ENCODE data around the gene PODN. TPM values are rescaled to one million over a fixed set of nuclear protein-coding genes. Genes with fewer than 3 reads are reported as not detected.
A peak's percentile ranks its signal among the peaks of the same experiment; 100 is the strongest.

PODN gene
- total RNA-seq (2014; rRNA removed; shearing (Covaris generic)) = not detected in 2 replicates
- polyA plus RNA-seq (2015; cell fraction: cytosol; rRNA removed) = not detected in 2 replicates
- polyA plus RNA-seq (2015; cell fraction: nucleus; rRNA removed) = 0.05 TPM in 1 of 2 replicates, not detected in the other

GRCh38 chr1:53061859-53062707, at the start of gene PODN:
TSS of gene PODN (plus strand) at chr1:53062213. CDS start at chr1:53069856, 7,643 bp downstream.
- DNase-seq (ENCODE audit: low read depth) = no peak

- peak; percentile 78 for DNase-seq (ENCODE audit: low read depth)
Measured at GRCh38 chr1:53014791-53015507, 47.1 kb upstream of the PODN start.

- DNase-seq (ENCODE audit: low read depth) = no peak
Measured at GRCh38 chr1:53015508-53015860, 46.5 kb upstream of the PODN start.

- no peak for DNase-seq (ENCODE audit: low read depth)
Measured at GRCh38 chr1:53016705-53017104, 45.3 kb upstream of the PODN start.

GRCh38 chr1:53020588-53020987, 41.4 kb upstream of the PODN start:
- DNase-seq (ENCODE audit: low read depth) = no peak

- no peak for DNase-seq (ENCODE audit: low read depth)
Measured at GRCh38 chr1:53022179-53022578, 39.8 kb upstream of the PODN start.

GRCh38 chr1:53023546-53023945, 38.5 kb upstream of the PODN start:
- DNase-seq (ENCODE audit: low read depth) = no peak

GRCh38 chr1:53024117-53024516, 37.9 kb upstream of the PODN start:
- no peak for DNase-seq (ENCODE audit: low read depth)

- peak; percentile 47 for DNase-seq (ENCODE audit: low read depth)
Measured at GRCh38 chr1:53025034-53025768, 36.8 kb upstream of the PODN start.

GRCh38 chr1:53025769-53026112, 36.3 kb upstream of the PODN start:
- no peak for DNase-seq (ENCODE audit: low read depth)

- DNase-seq (ENCODE audit: low read depth) = no peak
Measured at GRCh38 chr1:53026254-53026653, 35.8 kb upstream of the PODN start.

GRCh38 chr1:53031732-53032131, 30.3 kb upstream of the PODN start:
- no peak for DNase-seq (ENCODE audit: low read depth)

GRCh38 chr1:53037159-53037558, 24.9 kb upstream of the PODN start:
- DNase-seq (ENCODE audit: low read depth) = no peak

GRCh38 chr1:53038566-53038965, 23.4 kb upstream of the PODN start:
- DNase-seq (ENCODE audit: low read depth) = no peak

- no peak for DNase-seq (ENCODE audit: low read depth)
Measured at GRCh38 chr1:53043271-53043670, 18.7 kb upstream of the PODN start.

GRCh38 chr1:53044926-53045325, 17.1 kb upstream of the PODN start:
- no peak for DNase-seq (ENCODE audit: low read depth)

GRCh38 chr1:53046930-53047329, 15.1 kb upstream of the PODN start:
- DNase-seq (ENCODE audit: low read depth) = peak; percentile 68

- peak; percentile 89 for DNase-seq (ENCODE audit: low read depth)
Measured at GRCh38 chr1:53047737-53048736, 14.0 kb upstream of the PODN start.

GRCh38 chr1:53048960-53049573, 12.9 kb upstream of the PODN start:
- DNase-seq (ENCODE audit: low read depth) = no peak

GRCh38 chr1:53049574-53049967, 12.4 kb upstream of the PODN start:
- DNase-seq (ENCODE audit: low read depth) = peak; percentile 40
